Measurements from ENCODE around the gene CUX1.
"Not testable (repeated sequence)": the region's sequence is repeated elsewhere in the genome, so short reads cannot be mapped to it uniquely, and the experiment has no call there.

The CUX1 gene

DNA sequence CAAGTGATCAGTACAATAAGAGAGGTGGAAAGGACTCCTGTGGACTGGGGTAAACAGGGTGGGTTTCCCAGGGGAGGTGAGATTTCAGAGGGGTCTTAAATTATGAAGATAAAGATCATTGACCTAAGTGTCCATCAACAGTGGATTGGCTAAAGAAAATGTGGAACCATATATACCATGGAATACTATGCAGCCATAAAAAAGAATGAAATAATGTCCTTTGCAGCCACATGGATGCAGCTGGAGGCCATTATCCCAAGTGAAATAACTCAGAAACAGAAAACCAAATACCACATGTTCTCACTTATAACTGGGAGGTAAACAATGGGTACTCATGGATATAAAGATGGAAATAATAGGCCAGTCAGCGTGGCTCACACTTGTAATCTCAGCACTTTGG is 28.9 kb upstream of the CUX1 start:
- no peaks in the 10 kb centered on the region for H3K9me3 Mint-ChIP-seq
- H3K4me1 Mint-ChIP-seq (ENCODE audit: low read depth): peaks cover 4% of the 10 kb centered on the region
- peaks cover 5% of the 10 kb centered on the region for H3K27me3 Mint-ChIP-seq
- H3K27ac Mint-ChIP-seq: no peak overlapping the region
- no peak overlapping the region for H3K4me3 Mint-ChIP-seq
- no peak for DNase-seq
- H3K36me3 Mint-ChIP-seq (ENCODE audit: low read depth): no peaks in the 10 kb centered on the region

DNA sequence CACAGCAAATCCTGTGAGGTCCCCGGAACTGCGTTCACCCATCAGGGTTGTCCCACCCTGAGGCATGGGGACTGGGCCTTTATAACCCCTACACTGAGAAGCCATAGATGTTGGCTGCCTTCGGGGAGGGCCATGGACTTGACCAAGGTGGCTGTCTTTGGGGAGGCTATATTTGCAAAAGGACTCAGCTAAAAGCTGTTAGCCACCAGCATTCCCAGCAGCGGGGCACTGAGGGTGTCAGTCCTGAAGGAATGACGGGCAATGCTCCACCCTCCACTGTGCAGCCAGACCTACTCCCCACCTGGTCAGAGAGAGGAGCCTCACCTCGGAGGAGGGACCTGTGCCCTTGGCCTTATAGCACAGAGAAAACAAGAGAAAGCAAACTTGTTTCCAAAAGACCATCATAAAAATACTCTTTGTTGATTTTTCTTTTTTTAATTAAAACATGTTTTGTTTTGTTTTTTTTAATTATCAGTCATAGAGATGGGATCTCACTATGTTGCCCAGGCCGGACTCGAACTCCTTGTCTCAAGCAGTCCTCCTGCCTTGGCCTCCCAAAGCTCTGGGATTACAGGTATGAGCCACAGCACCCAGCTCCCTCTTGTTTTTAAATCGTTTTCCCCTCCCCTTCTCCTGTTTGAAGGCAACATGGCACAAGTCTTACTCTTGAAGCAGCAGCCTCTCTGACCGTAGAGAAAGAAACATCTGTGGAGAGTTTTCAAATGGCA is 26.7 kb upstream of the CUX1 start:
- H3K36me3 Mint-ChIP-seq (ENCODE audit: low read depth): no peaks in the 10 kb centered on the region
- no peak overlapping the region for H3K27ac Mint-ChIP-seq
- DNase-seq: no peak
- H3K4me1 Mint-ChIP-seq (ENCODE audit: low read depth): no peaks in the 10 kb centered on the region
- no peaks in the 10 kb centered on the region for H3K27me3 Mint-ChIP-seq
- H3K9me3 Mint-ChIP-seq: no peaks in the 10 kb centered on the region
- H3K4me3 Mint-ChIP-seq: no peak overlapping the region

- Mint-ChIP-seq H3K27me3 (no peaks in the 10 kb centered on the region), H3K9me3 (no peaks in the 10 kb centered on the region), H3K4me1 (ENCODE audit: low read depth) (no peaks in the 10 kb centered on the region), H3K36me3 (ENCODE audit: low read depth) (no peaks in the 10 kb centered on the region), H3K27ac (no peak overlapping the region), H3K4me3 (no peak overlapping the region)
- DNase-seq: no peak
These were observed 25.3 kb upstream of the CUX1 start for GRCh38 chr7:101792051-101792681.

- not testable (repeated sequence) for H3K36me3 Mint-ChIP-seq (ENCODE audit: low read depth); H3K27me3 Mint-ChIP-seq; H3K4me1 Mint-ChIP-seq (ENCODE audit: low read depth); DNase-seq; H3K9me3 Mint-ChIP-seq; H3K4me3 Mint-ChIP-seq; H3K27ac Mint-ChIP-seq
These were observed 24.7 kb upstream of the CUX1 start for GRCh38 chr7:101792682-101793071.

GRCh38 chr7:101795461-101795860 is 22.0 kb upstream of the CUX1 start:
- H3K4me3 Mint-ChIP-seq: no peak overlapping the region
- no peaks in the 10 kb centered on the region for H3K4me1 Mint-ChIP-seq (ENCODE audit: low read depth)
- no peak overlapping the region for H3K27ac Mint-ChIP-seq
- DNase-seq: no peak
- H3K9me3 Mint-ChIP-seq: no peaks in the 10 kb centered on the region
- H3K36me3 Mint-ChIP-seq (ENCODE audit: low read depth): no peaks in the 10 kb centered on the region
- no peaks in the 10 kb centered on the region for H3K27me3 Mint-ChIP-seq

GRCh38 chr7:101798173-101798572 is 19.3 kb upstream of the CUX1 start:
- H3K27me3 Mint-ChIP-seq; H3K9me3 Mint-ChIP-seq; H3K4me1 Mint-ChIP-seq (ENCODE audit: low read depth); H3K4me3 Mint-ChIP-seq; DNase-seq; H3K27ac Mint-ChIP-seq; H3K36me3 Mint-ChIP-seq (ENCODE audit: low read depth): not testable (repeated sequence)

DNA sequence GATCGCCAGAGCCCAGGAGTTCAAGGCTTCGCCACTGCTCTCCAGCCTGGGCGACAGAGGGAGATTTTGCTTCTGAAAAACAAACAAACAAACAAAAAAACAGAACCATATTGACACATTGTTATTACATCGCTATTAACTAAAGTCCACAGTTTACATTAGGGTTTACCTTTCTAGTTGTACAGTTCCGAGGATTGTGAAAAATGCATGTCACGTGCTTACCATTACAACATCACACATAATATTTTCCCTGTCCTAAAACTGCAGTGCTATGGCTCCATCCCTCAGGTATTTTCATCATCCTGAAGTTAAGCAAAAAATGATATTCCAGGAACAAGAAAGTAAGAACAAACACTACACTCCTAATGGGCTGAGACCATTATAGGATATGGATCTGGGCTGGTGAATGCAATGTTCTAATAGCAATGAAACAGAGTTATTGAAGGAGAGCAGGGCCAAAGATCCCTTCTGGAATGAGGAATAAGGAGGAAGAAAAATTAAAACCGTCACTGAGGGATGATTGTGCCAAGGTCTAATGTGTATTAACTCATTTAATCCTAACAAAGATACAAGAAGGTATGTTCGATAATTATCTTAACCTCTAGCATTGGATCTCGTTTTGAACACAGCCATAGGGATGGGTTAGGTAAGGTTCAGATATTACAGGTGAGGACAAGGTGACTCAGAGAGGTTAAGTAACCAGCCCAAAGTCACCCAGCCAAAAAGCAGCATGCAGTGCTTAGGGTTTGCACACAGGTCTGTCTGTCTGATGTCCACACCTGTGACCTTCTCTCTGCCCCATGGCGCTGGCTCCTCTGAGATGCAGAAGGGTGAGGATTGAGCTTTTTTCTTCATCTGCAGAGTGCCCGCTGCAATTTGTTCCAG is 14.0 kb upstream of the CUX1 start:
- Mint-ChIP-seq H3K27ac (no peak overlapping the region), H3K4me1 (ENCODE audit: low read depth) (peaks cover 23% of the 10 kb centered on the region), H3K27me3 (peaks cover 21% of the 10 kb centered on the region), H3K36me3 (ENCODE audit: low read depth) (no peaks in the 10 kb centered on the region), H3K4me3 (peak overlapping the region; percentile 6), H3K9me3 (no peaks in the 10 kb centered on the region)
- DNase-seq: no peak

DNA sequence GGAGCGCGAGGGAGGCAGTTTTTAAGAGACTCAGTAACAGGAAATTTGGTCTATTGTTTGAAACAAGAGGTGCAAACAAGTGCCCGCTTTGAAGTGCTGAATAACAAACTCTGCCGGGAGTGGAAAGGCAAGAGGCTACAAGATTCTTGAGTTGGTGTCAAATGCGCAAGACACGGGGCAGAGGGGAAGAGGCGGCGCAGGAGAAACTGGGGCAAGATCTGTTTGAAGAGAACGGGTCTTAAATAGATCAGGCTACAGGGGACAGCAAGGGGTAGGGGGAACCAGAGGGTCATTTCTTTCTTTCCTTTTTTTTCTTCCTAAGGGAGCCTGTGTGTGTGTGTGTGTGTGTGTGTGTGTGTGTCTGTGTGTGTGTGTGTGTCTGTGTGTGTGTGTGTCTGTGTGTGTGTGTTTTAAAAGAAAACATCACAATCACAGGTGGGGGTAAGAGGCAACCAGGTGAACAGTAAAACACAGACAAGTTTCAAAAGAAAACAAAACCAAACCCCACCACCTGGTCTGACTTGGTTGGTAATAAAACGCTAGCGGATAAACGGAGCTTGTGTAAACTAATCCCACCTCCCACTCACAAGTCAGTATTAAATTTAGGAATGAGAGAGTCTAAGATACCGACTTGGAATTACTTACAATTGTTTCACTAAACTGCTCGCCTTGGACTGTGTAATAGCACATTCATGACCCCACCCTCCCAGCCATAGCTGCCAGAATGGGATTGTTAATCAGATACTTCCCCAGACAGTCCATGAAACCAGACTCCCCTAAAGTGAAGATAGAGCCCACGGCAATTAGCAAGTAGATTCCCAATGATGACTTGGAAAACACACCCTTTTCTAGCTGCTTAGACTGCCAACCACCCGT is 13.1 kb upstream of the CUX1 start:
- H3K36me3 Mint-ChIP-seq (ENCODE audit: low read depth): no peaks in the 10 kb centered on the region
- peak; percentile 32 for DNase-seq
- peak overlapping the region; percentile 6 for H3K4me3 Mint-ChIP-seq
- H3K4me1 Mint-ChIP-seq (ENCODE audit: low read depth): peaks cover 23% of the 10 kb centered on the region
- no peaks in the 10 kb centered on the region for H3K9me3 Mint-ChIP-seq
- H3K27me3 Mint-ChIP-seq: peaks cover 21% of the 10 kb centered on the region
- no peak overlapping the region for H3K27ac Mint-ChIP-seq

DNA sequence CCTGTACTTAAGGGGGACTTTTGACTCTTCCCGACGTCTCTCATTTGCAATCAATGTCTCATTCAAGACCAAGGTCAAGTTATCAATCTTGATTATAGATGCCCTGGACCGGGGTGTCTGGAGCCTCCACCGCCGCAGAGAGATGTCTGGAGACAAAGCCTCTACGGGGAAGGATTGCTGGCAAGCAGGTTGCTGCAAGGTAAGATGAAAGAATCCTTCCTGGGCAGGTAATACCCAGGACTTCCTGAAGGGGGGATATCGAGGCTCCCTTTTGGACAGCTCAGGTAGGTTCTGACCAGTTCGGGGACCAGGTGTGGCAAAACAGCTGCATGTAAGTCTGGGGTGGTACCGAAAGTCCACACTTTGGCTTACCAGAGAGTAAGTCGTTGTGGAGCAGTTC is 12.5 kb upstream of the CUX1 start:
- peak; percentile 38 for DNase-seq
- Mint-ChIP-seq H3K27ac (no peak overlapping the region), H3K9me3 (no peaks in the 10 kb centered on the region), H3K4me1 (ENCODE audit: low read depth) (peaks cover 23% of the 10 kb centered on the region), H3K4me3 (no peak overlapping the region), H3K27me3 (peaks cover 21% of the 10 kb centered on the region), H3K36me3 (ENCODE audit: low read depth) (no peaks in the 10 kb centered on the region)

DNA sequence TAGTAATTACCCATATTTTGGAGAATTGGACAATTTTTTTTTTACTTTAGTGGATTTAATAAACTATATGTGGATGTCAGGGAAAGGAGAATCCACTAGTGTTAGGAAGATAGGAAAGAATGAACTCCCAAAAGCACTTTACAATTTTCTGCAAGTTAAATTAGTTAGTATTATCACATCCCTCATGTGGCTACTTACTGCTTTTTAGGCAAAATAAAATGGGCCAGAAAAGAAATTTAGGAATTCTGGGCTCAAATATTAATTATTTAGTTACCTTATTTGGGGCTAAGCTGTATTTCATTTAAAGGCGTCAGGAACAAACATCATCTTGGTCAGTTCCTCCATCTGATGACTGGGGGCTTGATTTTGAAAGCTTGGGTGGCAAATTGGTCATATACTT is 4.8 kb upstream of the CUX1 start:
- H3K27ac Mint-ChIP-seq: no peak overlapping the region

DNA sequence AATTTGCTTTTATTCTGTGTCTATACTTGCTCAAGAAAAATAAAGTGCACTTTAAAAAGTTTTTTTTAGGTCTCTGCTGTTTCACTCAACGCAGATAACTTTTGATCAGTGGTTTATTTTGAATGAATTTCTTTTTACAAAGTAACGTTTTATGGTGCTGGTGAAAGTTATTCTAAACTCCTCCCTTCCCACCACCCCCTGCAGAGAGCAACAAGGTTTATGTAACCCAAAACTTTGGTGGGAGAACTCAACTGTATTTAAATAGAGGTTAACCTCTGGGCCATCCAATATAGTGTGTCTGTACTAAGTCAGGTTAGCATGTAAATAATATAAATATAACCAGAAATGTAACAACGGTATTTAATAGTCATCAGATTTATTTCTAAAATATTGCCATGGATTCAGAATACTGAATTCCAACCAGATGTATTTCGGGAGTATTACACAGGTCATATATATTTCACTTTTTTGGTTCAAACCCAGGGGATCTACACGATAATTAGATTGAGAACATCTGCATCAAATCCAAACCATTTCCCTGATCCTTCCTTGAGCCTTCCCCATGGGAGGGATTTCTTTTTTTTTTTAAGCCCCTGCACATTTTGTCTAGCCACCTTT is 3.9 kb upstream of the CUX1 start:
- Mint-ChIP-seq H3K27ac (no peak overlapping the region), H3K4me3 (peak overlapping the region; percentile 53), H3K9me3 (no peaks in the 10 kb centered on the region), H3K36me3 (ENCODE audit: low read depth) (peaks cover 2% of the 10 kb centered on the region), H3K4me1 (ENCODE audit: low read depth) (peaks cover 23% of the 10 kb centered on the region), H3K27me3 (peaks cover 2% of the 10 kb centered on the region)
- DNase-seq: no peak

More for the DNA sequence above, 4.8 kb upstream of the CUX1 start:
- H3K36me3 Mint-ChIP-seq (ENCODE audit: low read depth): peaks cover 2% of the 10 kb centered on the region
- peaks cover 2% of the 10 kb centered on the region for H3K27me3 Mint-ChIP-seq
- peaks cover 15% of the 10 kb centered on the region for H3K4me1 Mint-ChIP-seq (ENCODE audit: low read depth)
- no peak overlapping the region for H3K4me3 Mint-ChIP-seq
- no peak for DNase-seq
- no peaks in the 10 kb centered on the region for H3K9me3 Mint-ChIP-seq

DNA sequence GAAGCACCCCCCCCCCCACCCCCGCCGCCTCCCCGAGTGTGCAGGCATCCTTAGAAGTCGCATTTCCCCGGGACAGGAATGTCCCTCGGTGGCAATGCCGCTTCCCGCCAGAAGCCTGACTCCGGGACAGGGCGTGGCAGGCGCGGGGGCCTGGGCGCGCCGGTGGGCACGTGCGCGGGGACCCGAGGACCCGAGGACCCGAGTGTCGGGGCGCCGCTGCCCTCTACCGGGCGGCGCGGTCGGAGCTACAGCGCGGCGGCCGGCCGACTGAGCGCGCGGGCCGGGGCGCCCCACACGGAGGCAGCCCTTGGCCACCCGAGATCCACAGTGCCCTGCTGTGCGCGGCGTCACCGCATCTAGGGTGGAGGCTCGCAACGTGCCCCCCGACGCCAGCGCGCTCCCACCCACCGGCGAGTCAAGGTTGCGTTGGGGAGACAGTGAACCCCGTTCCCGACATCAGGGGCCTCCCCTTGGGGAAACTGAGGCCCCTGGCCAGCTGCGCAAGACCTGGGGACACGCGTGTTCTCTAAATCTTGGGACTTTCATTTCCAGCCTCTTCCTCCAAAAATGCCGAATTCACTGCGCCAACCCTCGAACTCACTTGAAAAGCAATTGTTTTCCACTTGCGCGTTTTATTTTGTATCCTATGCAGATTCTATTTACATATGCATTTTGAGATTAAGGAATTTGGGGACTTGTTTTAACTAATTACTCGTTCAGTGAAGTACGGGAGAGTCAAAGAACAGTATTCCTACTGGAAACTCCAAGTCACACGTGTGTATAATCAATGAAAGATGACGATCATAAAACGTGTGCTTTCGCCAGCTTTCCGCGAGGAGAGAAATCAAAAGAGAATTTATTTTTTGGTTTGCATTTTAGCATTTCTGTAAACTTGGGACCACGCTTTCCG is 3.1 kb upstream of the CUX1 start:
- Mint-ChIP-seq H3K4me3 (peak overlapping the region; percentile 81), H3K9me3 (no peaks in the 10 kb centered on the region), H3K36me3 (ENCODE audit: low read depth) (peaks cover 2% of the 10 kb centered on the region), H3K27me3 (peaks cover 2% of the 10 kb centered on the region), H3K4me1 (ENCODE audit: low read depth) (peaks cover 27% of the 10 kb centered on the region), H3K27ac (peak overlapping the region; percentile 86)
- DNase-seq: peak; percentile 80
